HepG2 (cell line): ENCODE data around the gene APOC1. TPM values are rescaled to one million over a fixed set of nuclear protein-coding genes. Genes with fewer than 3 reads are reported as not detected.

Experiments used
- AGO2 ChIP-seq: fragments of 200-400 bp; formaldehyde crosslinking; optimal IDR thresholded peaks from 2 replicates; pipeline ENCODE3; 2017; ENCODE audit warnings: mild to moderate bottlenecking, low read depth, low read length, moderate library complexity
- CBFB ChIP-seq: sonication (generic); formaldehyde crosslinking; IDR thresholded peaks from 2 replicates; pipeline ENCODE4 v1.4.0; 2020; ENCODE audit warnings: missing genetic modification reagents
- MIXL1 ChIP-seq: IDR thresholded peaks from 2 replicates; pipeline ENCODE4 v1.6.1; 2016
- MYC ChIP-seq: sonication (generic); formaldehyde crosslinking; IDR thresholded peaks from 2 replicates; pipeline ENCODE4 v1.9.0; 2021; ENCODE audit warnings: missing genetic modification reagents, borderline replicate concordance
- POLR2A ChIP-seq, 2 experiments: IDR thresholded peaks; 2 replicates each; pipeline ENCODE4 v1.6.1; 2011; ENCODE audit warnings: low read depth in 2 of 2, low read length in 2 of 2, mild to moderate bottlenecking in 1 of 2, moderate library complexity in 1 of 2; ENCODE audit not compliant: insufficient read depth in 1 of 2
- TEAD2 ChIP-seq: sonication (generic); formaldehyde crosslinking; IDR thresholded peaks from 2 replicates; pipeline ENCODE4 v1.9.0; 2021; ENCODE audit warnings: missing genetic modification reagents
- ZNF430 ChIP-seq: sonication (generic); formaldehyde crosslinking; IDR thresholded peaks from 2 replicates; pipeline ENCODE4 v1.9.0; 2021; ENCODE audit warnings: mild to moderate bottlenecking, missing genetic modification reagents
- ZSCAN12 ChIP-seq: sonication (generic); formaldehyde crosslinking; IDR thresholded peaks from 2 replicates; pipeline ENCODE4 v1.9.0; 2021; ENCODE audit warnings: mild to moderate bottlenecking, missing genetic modification reagents
- ZSCAN22 ChIP-seq: sonication (generic); formaldehyde crosslinking; IDR thresholded peaks from 2 replicates; pipeline ENCODE4 v1.4.0; 2020; ENCODE audit warnings: mild to moderate bottlenecking, missing genetic modification reagents
- polyA plus RNA-seq, 8 experiments: library from polyadenylated mRNA; depleted of rRNA in 3 of 8; stranded (reverse) in 7 of 8; unstranded in 1 of 8; fragments of >200 nt; fragmentation: Illumina TruSeq in 4 of 8; extraction: Trizol in 4 of 8; gene quantifications; 2 replicates each; pipeline versions ENCODE4 v1.2.1 to v1.2.3, GENCODE V29; 2011 to 2016; ENCODE audit warnings: low read depth in 4 of 8, missing spikeins in 1 of 8, mixed read lengths in 1 of 8; ENCODE audit not compliant: insufficient read depth in 1 of 8
- total RNA-seq, 5 experiments: library from RNA; depleted of rRNA; stranded (reverse); fragments of >200 nt; fragmentation: Illumina TruSeq; extraction: Trizol; gene quantifications; 2 replicates each; pipeline ENCODE4 v1.2.3, GENCODE V29; 2016; ENCODE audit warnings: low read depth in 1 of 5
- TF ChIP-seq, protein P1 (sequence below): IDR thresholded peaks from 2 replicates; pipeline ENCODE4 v1.6.1; 2016; ENCODE audit warnings: low read depth, borderline replicate concordance
- TF ChIP-seq, protein P2 (sequence below): IDR thresholded peaks from 2 replicates; pipeline ENCODE4 v1.6.1; 2012; ENCODE audit warnings: low read depth, low read length, improper control_type of control experiment
- TF ChIP-seq, protein P3 (sequence below): sonication (generic); formaldehyde crosslinking; IDR thresholded peaks from 2 replicates; pipeline ENCODE4 v1.4.0; 2020; ENCODE audit warnings: missing genetic modification reagents, borderline replicate concordance

The APOC1 gene
- total and polyA plus RNA-seq, 2 of the 13 experiments (the other 11 are each of a cell fraction or from before 2014, with no cell fraction given): 600 to 1,235 TPM

DNA sequence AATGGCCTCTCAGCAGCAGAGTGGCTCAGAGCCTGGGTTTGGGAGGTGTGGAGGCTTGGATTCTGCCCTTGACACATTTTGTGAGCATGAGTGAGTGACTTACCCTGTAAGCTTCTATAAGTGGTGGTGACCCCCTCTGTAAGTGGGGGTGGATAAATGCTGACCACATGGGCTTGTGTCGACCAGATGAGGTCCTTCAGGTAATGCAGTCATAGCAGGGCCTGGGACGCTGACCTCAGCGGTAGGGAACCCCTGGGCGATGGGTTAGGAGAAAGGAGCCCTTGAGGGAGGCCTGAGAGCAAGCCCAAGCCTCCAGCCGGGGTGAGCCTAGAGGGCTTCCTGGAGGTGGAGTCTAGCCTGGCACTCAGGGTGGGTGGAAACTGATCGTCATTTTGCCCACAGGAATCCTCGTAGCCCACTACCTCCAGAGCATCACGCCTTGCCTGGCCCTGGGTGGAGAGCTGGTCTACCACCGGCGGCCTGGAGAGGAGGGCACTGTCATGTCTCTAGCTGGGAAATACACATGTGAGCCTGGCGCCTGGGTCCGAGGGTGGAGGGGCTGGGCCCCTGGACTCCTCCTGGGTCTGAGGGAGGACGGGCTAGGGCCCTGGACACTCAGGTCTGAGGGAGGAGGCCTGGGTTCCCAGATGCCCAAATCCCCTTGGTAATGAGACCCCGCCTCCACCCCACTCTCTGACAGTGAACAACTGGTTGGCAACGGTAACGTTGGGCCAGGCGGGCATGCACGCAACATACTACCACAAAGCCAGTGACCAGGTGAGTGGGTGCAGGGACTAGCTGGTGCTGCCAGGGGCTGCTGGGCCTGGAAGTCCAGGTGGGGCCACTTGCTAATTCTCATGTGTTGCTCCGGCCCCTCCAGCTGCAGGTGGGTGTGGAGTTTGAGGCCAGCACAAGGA, 13.8 kb upstream of the APOC1 start (continued):
- TF ChIP-seq CBFB (CRISPR knock-in tag) (no peak), AGO2 (peak; percentile 45), TEAD2 (no peak), ZSCAN12 (CRISPR knock-in tag) (no peak), ZSCAN22 (CRISPR knock-in tag) (0 out of 2 replicates have a peak, but pooled peaks have one; percentile 27), ZNF430 (CRISPR knock-in tag) (no peak), MYC (CRISPR knock-in tag) (no peak), POLR2A (IDR thresholded peaks at IDR 0.05; ENCODE audit: insufficient read depth in 1 of 2, low read depth in 2 of 2, low read length in 2 of 2) (peak in 1 of 2 experiments; percentile 22; a peak in 1 of 4 replicates), MIXL1 (no peak)
- TF ChIP-seq, protein P1, sequence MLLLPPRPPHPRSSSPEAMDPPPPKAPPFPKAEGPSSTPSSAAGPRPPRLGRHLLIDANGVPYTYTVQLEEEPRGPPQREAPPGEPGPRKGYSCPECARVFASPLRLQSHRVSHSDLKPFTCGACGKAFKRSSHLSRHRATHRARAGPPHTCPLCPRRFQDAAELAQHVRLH (CRISPR knock-in tag): no peak
- TF ChIP-seq, protein P2, sequence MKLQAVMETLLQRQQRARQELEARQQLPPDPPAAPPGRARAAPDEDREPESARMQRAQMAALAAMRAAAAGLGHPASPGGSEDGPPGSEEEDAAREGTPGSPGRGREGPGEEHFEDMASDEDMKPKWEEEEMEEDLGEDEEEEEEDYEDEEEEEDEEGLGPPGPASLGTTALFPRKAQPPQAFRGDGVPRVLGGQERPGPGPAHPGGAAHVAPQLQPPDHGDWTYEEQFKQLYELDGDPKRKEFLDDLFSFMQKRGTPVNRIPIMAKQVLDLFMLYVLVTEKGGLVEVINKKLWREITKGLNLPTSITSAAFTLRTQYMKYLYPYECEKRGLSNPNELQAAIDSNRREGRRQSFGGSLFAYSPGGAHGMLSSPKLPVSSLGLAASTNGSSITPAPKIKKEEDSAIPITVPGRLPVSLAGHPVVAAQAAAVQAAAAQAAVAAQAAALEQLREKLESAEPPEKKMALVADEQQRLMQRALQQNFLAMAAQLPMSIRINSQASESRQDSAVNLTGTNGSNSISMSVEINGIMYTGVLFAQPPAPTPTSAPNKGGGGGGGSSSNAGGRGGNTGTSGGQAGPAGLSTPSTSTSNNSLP: no peak
- TF ChIP-seq, protein P3, sequence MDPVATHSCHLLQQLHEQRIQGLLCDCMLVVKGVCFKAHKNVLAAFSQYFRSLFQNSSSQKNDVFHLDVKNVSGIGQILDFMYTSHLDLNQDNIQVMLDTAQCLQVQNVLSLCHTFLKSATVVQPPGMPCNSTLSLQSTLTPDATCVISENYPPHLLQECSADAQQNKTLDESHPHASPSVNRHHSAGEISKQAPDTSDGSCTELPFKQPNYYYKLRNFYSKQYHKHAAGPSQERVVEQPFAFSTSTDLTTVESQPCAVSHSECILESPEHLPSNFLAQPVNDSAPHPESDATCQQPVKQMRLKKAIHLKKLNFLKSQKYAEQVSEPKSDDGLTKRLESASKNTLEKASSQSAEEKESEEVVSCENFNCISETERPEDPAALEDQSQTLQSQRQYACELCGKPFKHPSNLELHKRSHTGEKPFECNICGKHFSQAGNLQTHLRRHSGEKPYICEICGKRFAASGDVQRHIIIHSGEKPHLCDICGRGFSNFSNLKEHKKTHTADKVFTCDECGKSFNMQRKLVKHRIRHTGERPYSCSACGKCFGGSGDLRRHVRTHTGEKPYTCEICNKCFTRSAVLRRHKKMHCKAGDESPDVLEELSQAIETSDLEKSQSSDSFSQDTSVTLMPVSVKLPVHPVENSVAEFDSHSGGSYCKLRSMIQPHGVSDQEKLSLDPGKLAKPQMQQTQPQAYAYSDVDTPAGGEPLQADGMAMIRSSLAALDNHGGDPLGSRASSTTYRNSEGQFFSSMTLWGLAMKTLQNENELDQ (CRISPR knock-in tag): no peak
